ENCODE data around the gene PALD1. TPM values are rescaled to one million over a fixed set of nuclear protein-coding genes. Genes with fewer than 3 reads are reported as not detected.

The PALD1 gene
- total RNA-seq, 4 donors from 2014 or later, result 6.2 to 12.1 (median 7.7) TPM

GRCh38 chr10:70479626-70480238, 1.2 kb downstream of the PALD1 start:
- Histone ChIP-seq H3K4me1 (peaks cover 55% of the 10 kb centered on the region), H3K27me3 (no peaks in the 10 kb centered on the region), H3K27ac (no peak overlapping the region), H3K4me3 (peak overlapping the region; percentile 73), H3K36me3 (no peaks in the 10 kb centered on the region), H3K9me3 (no peaks in the 10 kb centered on the region)
- 64% methylated on average over 8 of the region's 8 CpGs for WGBS
- no peak for TF ChIP-seq CTCF (IDR thresholded peaks at IDR 0.05)
- no peak for TF ChIP-seq POLR2A (IDR thresholded peaks at IDR 0.05)
- no peak for TF ChIP-seq EP300 (IDR thresholded peaks at IDR 0.05)
- no peak for TF ChIP-seq POLR2AphosphoS5 (IDR thresholded peaks at IDR 0.05)
- no peak for DNase-seq (ENCODE audit: low spot score in 2 of 2)

- no peaks in the 10 kb centered on the region for H3K36me3 ChIP-seq
- 70% methylated on average over 4 of the region's 9 CpGs for WGBS
- H3K4me1 ChIP-seq, result peaks cover 55% of the 10 kb centered on the region
- no peak overlapping the region for H3K27ac ChIP-seq
- no peak for TF ChIP-seq POLR2A (IDR thresholded peaks at IDR 0.05)
- TF ChIP-seq CTCF (IDR thresholded peaks at IDR 0.05), result no peak
- no peak for TF ChIP-seq POLR2AphosphoS5 (IDR thresholded peaks at IDR 0.05)
- TF ChIP-seq EP300 (IDR thresholded peaks at IDR 0.05), result no peak
- H3K4me3 ChIP-seq, result peak overlapping the region; percentile 73
- DNase-seq (ENCODE audit: low spot score in 2 of 2), result no peak
- no peaks in the 10 kb centered on the region for H3K27me3 ChIP-seq
- no peaks in the 10 kb centered on the region for H3K9me3 ChIP-seq
Observed at GRCh38 chr10:70480239-70480861, 1.8 kb downstream of the PALD1 start.

- H3K4me1 ChIP-seq, result peaks cover 55% of the 10 kb centered on the region
- 90% methylated on average over 9 of the region's 9 CpGs for WGBS
Observed at GRCh38 chr10:70481105-70481504, 2.5 kb downstream of the PALD1 start.

GRCh38 chr10:70481831-70482530, 3.4 kb downstream of the PALD1 start:
- 46% methylated on average over 3 of the region's 7 CpGs for WGBS
- no peak overlapping the region for H3K4me3 ChIP-seq
- H3K9me3 ChIP-seq, result no peaks in the 10 kb centered on the region
- H3K4me1 ChIP-seq, result peaks cover 55% of the 10 kb centered on the region
- no peaks in the 10 kb centered on the region for H3K36me3 ChIP-seq
- no peak for DNase-seq (ENCODE audit: low spot score in 2 of 2)
- TF ChIP-seq EP300 (IDR thresholded peaks at IDR 0.05) (no peak), CTCF (IDR thresholded peaks at IDR 0.05) (no peak), POLR2AphosphoS5 (IDR thresholded peaks at IDR 0.05) (no peak), POLR2A (IDR thresholded peaks at IDR 0.05) (no peak)
- no peaks in the 10 kb centered on the region for H3K27me3 ChIP-seq
- H3K27ac ChIP-seq, result peak overlapping the region; percentile 20

More at GRCh38 chr10:70481105-70481504, 2.5 kb downstream of the PALD1 start:
- Histone ChIP-seq H3K27me3 (no peaks in the 10 kb centered on the region), H3K9me3 (no peaks in the 10 kb centered on the region), H3K27ac (no peak overlapping the region), H3K36me3 (no peaks in the 10 kb centered on the region), H3K4me3 (no peak overlapping the region)
- no peak for DNase-seq (ENCODE audit: low spot score in 2 of 2)
- TF ChIP-seq EP300 (IDR thresholded peaks at IDR 0.05) (no peak), POLR2AphosphoS5 (IDR thresholded peaks at IDR 0.05) (no peak), CTCF (IDR thresholded peaks at IDR 0.05) (no peak), POLR2A (IDR thresholded peaks at IDR 0.05) (no peak)

All from suprapubic skin (tissue), 4 donors.